K562 (cell line): ENCODE measurements around the gene CLUH. TPM values are rescaled to one million over a fixed set of nuclear protein-coding genes. Genes with fewer than 3 reads are reported as not detected.

ENCODE experiments used
- C11orf30 ChIP-seq: fragments of 450-650 bp; IDR thresholded peaks from 2 replicates; pipeline ENCODE4 v1.6.1; 2016; ENCODE audit warnings: low read depth, mild to moderate bottlenecking
- CREB1 ChIP-seq, 2 experiments: sonication (generic) in 1 of 2; formaldehyde crosslinking in 1 of 2; IDR thresholded peaks; 2 replicates each; pipeline versions ENCODE4 v1.6.1 to v1.8.0; 2012 to 2022; ENCODE audit warnings: inconsistent platforms in 1 of 2, mild to moderate bottlenecking in 1 of 2, missing genetic modification reagents in 1 of 2, moderate library complexity in 1 of 2
- CSDE1 ChIP-seq, 2 experiments: fragments of 450-650 bp; IDR thresholded peaks; 2 replicates each; pipeline ENCODE4 v1.6.1; 2016; ENCODE audit warnings: mild to moderate bottlenecking in 1 of 2
- CXXC5 ChIP-seq: fragments of 250-450 bp; sonication (Bioruptor Pico); IDR thresholded peaks from 2 replicates; pipeline ENCODE4 v1.8.0; 2022; ENCODE audit warnings: inconsistent platforms, mild to moderate bottlenecking, moderate library complexity
- ELK1 ChIP-seq: sonication (generic); formaldehyde crosslinking; IDR thresholded peaks from 2 replicates; pipeline ENCODE4 v1.8.1; 2022; ENCODE audit warnings: missing genetic modification reagents
- ESRRA ChIP-seq: fragments of 450-650 bp; IDR thresholded peaks from 2 replicates; pipeline ENCODE4 v1.6.1; 2014; ENCODE audit warnings: low read depth, mild to moderate bottlenecking, moderate library complexity, borderline replicate concordance
- HDAC2 ChIP-seq: fragments of 450-650 bp; IDR thresholded peaks from 2 replicates; pipeline ENCODE4 v1.6.1; 2016; ENCODE audit warnings: mild to moderate bottlenecking
- HEY1 ChIP-seq: fragments of 250-450 bp; sonication (Bioruptor Pico); IDR thresholded peaks from 2 replicates; pipeline ENCODE4 v1.5.0; 2020; ENCODE audit warnings: mild to moderate bottlenecking, moderate library complexity, borderline replicate concordance
- HLTF ChIP-seq: fragments of 450-650 bp; IDR thresholded peaks from 2 replicates; pipeline ENCODE4 v1.6.1; 2016
- MCM7 ChIP-seq, 2 experiments: fragments of 450-650 bp; IDR thresholded peaks; 2 replicates each; pipeline ENCODE4 v1.6.1; 2016 to 2018
- MYBL2 ChIP-seq, 2 experiments: fragments of 450-650 bp in 1 of 2; sonication (generic) in 1 of 2; formaldehyde crosslinking in 1 of 2; IDR thresholded peaks; 2 replicates each; pipeline versions ENCODE4 v1.6.1 to v1.8.1; 2017 to 2022; ENCODE audit warnings: borderline replicate concordance in 1 of 2, inconsistent platforms in 1 of 2, low read depth in 1 of 2, mild to moderate bottlenecking in 1 of 2, missing genetic modification reagents in 1 of 2, moderate library complexity in 1 of 2
- NFRKB ChIP-seq: fragments of 450-650 bp; IDR thresholded peaks from 2 replicates; pipeline ENCODE4 v1.6.1; 2016; ENCODE audit warnings: low read depth
- NKRF ChIP-seq: fragments of 450-650 bp; IDR thresholded peaks from 2 replicates; pipeline ENCODE4 v1.6.1; 2016; ENCODE audit warnings: borderline replicate concordance
- PKNOX1 ChIP-seq: fragments of 450-650 bp; IDR thresholded peaks from 2 replicates; pipeline ENCODE4 v1.6.1; 2016
- PTTG1 ChIP-seq: fragments of 450-650 bp; IDR thresholded peaks from 2 replicates; pipeline ENCODE4 v1.6.1; 2016; ENCODE audit warnings: low read depth, mild to moderate bottlenecking, missing genetic modification characterization, missing compliant biosample characterization
- SIN3B ChIP-seq: fragments of 450-650 bp; IDR thresholded peaks from 2 replicates; pipeline ENCODE4 v1.6.1; 2017; ENCODE audit warnings: low read depth, mild to moderate bottlenecking, moderate library complexity
- SRF ChIP-seq, 2 experiments: fragments of 250-450, 450-650 bp in 1 of 2; sonication (Bioruptor Pico) in 1 of 2; sonication (generic) in 1 of 2; formaldehyde crosslinking; IDR thresholded peaks; 2 replicates each; pipeline versions ENCODE4 v1.5.0 to v1.5.1; 2020 to 2022; ENCODE audit warnings: mild to moderate bottlenecking in 1 of 2, missing genetic modification reagents in 1 of 2
- TARDBP ChIP-seq: fragments of 450-650 bp; IDR thresholded peaks from 2 replicates; pipeline ENCODE4 v1.6.1; 2016
- TCF3 ChIP-seq: sonication (generic); formaldehyde crosslinking; IDR thresholded peaks from 2 replicates; pipeline ENCODE4 v1.4.0; 2020; ENCODE audit warnings: mild to moderate bottlenecking, missing genetic modification reagents
- THRAP3 ChIP-seq: fragments of 450-650 bp; IDR thresholded peaks from 2 replicates; pipeline ENCODE4 v1.6.1; 2016; ENCODE audit warnings: mild to moderate bottlenecking, inconsistent platforms, borderline replicate concordance
- XRCC3 ChIP-seq: fragments of 450-650 bp; IDR thresholded peaks from 2 replicates; pipeline ENCODE4 v1.6.1; 2017; ENCODE audit warnings: mild to moderate bottlenecking, moderate library complexity
- ZFP30 ChIP-seq: fragments of 250-450 bp; sonication (Bioruptor Pico); IDR thresholded peaks from 2 replicates; pipeline ENCODE4 v1.8.0; 2022; ENCODE audit warnings: moderate library complexity, mild to moderate bottlenecking, inconsistent platforms, borderline replicate concordance
- ZNF277 ChIP-seq: fragments of 250-450 bp; sonication (Bioruptor Pico); IDR thresholded peaks from 2 replicates; pipeline ENCODE4 v1.8.0; 2022; ENCODE audit warnings: inconsistent platforms, mild to moderate bottlenecking, moderate library complexity, borderline replicate concordance
- ZNF717 ChIP-seq: fragments of 250-450 bp; sonication (Bioruptor Pico); IDR thresholded peaks from 2 replicates; pipeline ENCODE4 v1.5.0; 2021
- polyA plus RNA-seq, 8 experiments: library from polyadenylated mRNA; depleted of rRNA in 4 of 8; stranded (reverse) in 5 of 8; unstranded in 3 of 8; fragments of >200 nt; fragmentation: Nextera tagmentation in 2 of 8; fragmentation: Illumina TruSeq in 1 of 8; extraction: Ambion mirVana in 2 of 8; extraction: Trizol in 1 of 8; gene quantifications; 2 replicates each; pipeline versions ENCODE4 v1.2.1 to v1.2.3, GENCODE V29; 2011 to 2014; ENCODE audit warnings: inconsistent platforms in 1 of 8, missing spikeins in 1 of 8
- total RNA-seq, 7 experiments: library from RNA; depleted of rRNA in 6 of 7; stranded (reverse); fragments of >200 nt in 6 of 7; fragmentation: Illumina TruSeq in 2 of 7; extraction: Trizol in 2 of 7; gene quantifications; 2 replicates each; pipeline versions ENCODE4 v1.2.1 to v1.2.3, GENCODE V29; 2011 to 2021; ENCODE audit warnings: low replicate concordance in 1 of 7

The CLUH gene
- total and polyA plus RNA-seq, 9 of the 15 experiments (the other 6 are each of a cell fraction or from before 2014, with no cell fraction given): 0.21 to 140 (median 33.2) TPM

GRCh38 chr17:2711608-2712299 lies at the start of gene CLUH (continued):
- TF ChIP-seq TARDBP (0 out of 2 replicates have a peak, but pooled peaks have one; percentile 41), NKRF (no peak), TCF3 (CRISPR knock-in tag) (no peak; the same call in 1 of the 2 replicates), HLTF (no peak), ZNF277 (CRISPR knock-in tag) (no peak), SRF (CRISPR knock-in tag; IDR thresholded peaks at IDR 0.05) (peak in 1 of 2 experiments; percentile 80; a peak in 1 of 4 replicates), HEY1 (no peak), HDAC2 (0 out of 2 replicates have a peak, but pooled peaks have one; percentile 12), CXXC5 (CRISPR knock-in tag) (peak; percentile 94), ESRRA (peak; percentile 92), PTTG1 (no peak), MYBL2 (IDR thresholded peaks at IDR 0.05; ENCODE audit: low read depth) (no peak), MYBL2 (CRISPR knock-in tag; IDR thresholded peaks at IDR 0.05; ENCODE audit: borderline replicate concordance) (no peak), NFRKB (no peak), XRCC3 (no peak), C11orf30 (peak; percentile 49), THRAP3 (no peak), MCM7 (IDR thresholded peaks at IDR 0.05) (no peak), CSDE1 (IDR thresholded peaks at IDR 0.05) (no peak), PKNOX1 (no peak; the same call in 1 of the 2 replicates), ZFP30 (CRISPR knock-in tag) (no peak), CREB1 (IDR thresholded peaks at IDR 0.05) (peak; percentile 43; the same call in 1 of the 2 replicates), CREB1 (CRISPR knock-in tag; IDR thresholded peaks at IDR 0.05) (peak; percentile 58; the same call in 1 of the 2 replicates), ELK1 (CRISPR knock-in tag) (no peak), ZNF717 (CRISPR knock-in tag) (no peak), SIN3B (no peak)
